Measurements from ENCODE around the gene PRKCD.
"Not testable (repeated sequence)": the region's sequence is repeated elsewhere in the genome, so short reads cannot be mapped to it uniquely, and the experiment has no call there.

PRKCD gene

GRCh38 chr3:53140847-53141845 lies 19.9 kb upstream of the PRKCD start:
- peak; percentile 84 to 86 for DNase-seq

GRCh38 chr3:53142986-53143385 lies 18.0 kb upstream of the PRKCD start:
- DNase-seq = peak; percentile 92 to 95

- no peak for DNase-seq
These were observed 16.6 kb upstream of the PRKCD start for GRCh38 chr3:53144446-53144845.

- no peak for DNase-seq
These were observed 15.9 kb upstream of the PRKCD start for GRCh38 chr3:53144862-53145712.

- DNase-seq = no peak
These were observed 15.3 kb upstream of the PRKCD start for GRCh38 chr3:53145713-53146080.

- no peak for DNase-seq
These were observed 14.6 kb upstream of the PRKCD start for GRCh38 chr3:53146319-53146891.

GRCh38 chr3:53147151-53147902 lies 13.7 kb upstream of the PRKCD start:
- peak; percentile 90 for DNase-seq

- DNase-seq = no peak
These were observed 13.1 kb upstream of the PRKCD start for GRCh38 chr3:53147903-53148400.

GRCh38 chr3:53149006-53149690 lies 11.9 kb upstream of the PRKCD start:
- no peak for DNase-seq

- no peak for DNase-seq
These were observed 11.3 kb upstream of the PRKCD start for GRCh38 chr3:53149699-53150098.

- peak; percentile 61 to 77 for DNase-seq
These were observed 10.5 kb upstream of the PRKCD start for GRCh38 chr3:53150247-53151085.

GRCh38 chr3:53151086-53151438 lies 9.9 kb upstream of the PRKCD start:
- not testable (repeated sequence) for DNase-seq

- no peak for DNase-seq
These were observed 9.5 kb upstream of the PRKCD start for GRCh38 chr3:53151465-53151864.

- peak; percentile 53 to 54 for DNase-seq
These were observed 8.9 kb upstream of the PRKCD start for GRCh38 chr3:53151870-53152660.

- no peak for DNase-seq
These were observed 7.7 kb upstream of the PRKCD start for GRCh38 chr3:53153264-53153823.

GRCh38 chr3:53153980-53154379 lies 7.0 kb upstream of the PRKCD start:
- peak; percentile 46 to 84 for DNase-seq

- no peak for DNase-seq
These were observed 6.1 kb upstream of the PRKCD start for GRCh38 chr3:53154881-53155285.

- DNase-seq = no peak
These were observed 5.2 kb upstream of the PRKCD start for GRCh38 chr3:53155760-53156159.

- no peak for DNase-seq
These were observed 4.6 kb upstream of the PRKCD start for GRCh38 chr3:53156368-53156834.
